Activated gamma-delta T cell (primary cell): Measurements from ENCODE around the gene CASS4.
"Not testable (repeated sequence)": the region's sequence is repeated elsewhere in the genome, so short reads cannot be mapped to it uniquely, and the experiment has no call there.

Experiments
- DNase-seq: peaks from one replicate; lab custom pipeline; 2025; lab: John Stamatoyannopoulos, UW

CASS4 gene

GRCh38 chr20:56392132-56392880 lies 19.8 kb upstream of the CASS4 start, which contains the start of the genes AURKA and CSTF1:
TSS of gene AURKA (minus strand) at chr20:56392215. CDS start at chr20:56388197, 4,018 bp downstream.
TSS of gene CSTF1 (plus strand) at chr20:56392645. CDS start at chr20:56395553, 2,908 bp downstream.
- peak; percentile 98 for DNase-seq

GRCh38 chr20:56392881-56393482 lies 19.1 kb upstream of the CASS4 start:
- no peak for DNase-seq

GRCh38 chr20:56393653-56394052 lies 18.4 kb upstream of the CASS4 start:
- no peak for DNase-seq

GRCh38 chr20:56395166-56395565 lies 16.9 kb upstream of the CASS4 start:
- no peak for DNase-seq

- no peak for DNase-seq
Measured at GRCh38 chr20:56400001-56400640, 11.9 kb upstream of the CASS4 start.

- DNase-seq = no peak
Measured at GRCh38 chr20:56403465-56403864, 8.6 kb upstream of the CASS4 start.

- not testable (repeated sequence) for DNase-seq
Measured at GRCh38 chr20:56405356-56405755, 6.7 kb upstream of the CASS4 start.

- no peak for DNase-seq
Measured at GRCh38 chr20:56406910-56407309, 5.2 kb upstream of the CASS4 start.

GRCh38 chr20:56409521-56409920 lies 2.5 kb upstream of the CASS4 start:
- no peak for DNase-seq

- DNase-seq = no peak
Measured at GRCh38 chr20:56409956-56410355, 2.1 kb upstream of the CASS4 start.

GRCh38 chr20:56411287-56411686 lies 773 bp upstream of the CASS4 start:
- not testable (repeated sequence) for DNase-seq

GRCh38 chr20:56412473-56412790 lies 372 bp downstream of the CASS4 start:
- no peak for DNase-seq

- no peak for DNase-seq
Measured at GRCh38 chr20:56412949-56413348, 889 bp downstream of the CASS4 start.

GRCh38 chr20:56414842-56415765 lies 3.0 kb downstream of the CASS4 start:
- DNase-seq = no peak

- no peak for DNase-seq
Measured at GRCh38 chr20:56417402-56417801, 5.3 kb downstream of the CASS4 start.

- DNase-seq = no peak
Measured at GRCh38 chr20:56417911-56418310, 5.9 kb downstream of the CASS4 start.

- no peak for DNase-seq
Measured at GRCh38 chr20:56418385-56418861, 6.4 kb downstream of the CASS4 start.

GRCh38 chr20:56420028-56420427 lies 8.0 kb downstream of the CASS4 start:
- no peak for DNase-seq

- no peak for DNase-seq
Measured at GRCh38 chr20:56420940-56421688, 9.1 kb downstream of the CASS4 start.

- DNase-seq = no peak
Measured at GRCh38 chr20:56422076-56422823, 10.2 kb downstream of the CASS4 start.
